GM12872 (cell line): ENCODE measurements around the gene NTM.

Experiments
- CTCF ChIP-seq: IDR thresholded peaks from 3 replicates; pipeline ENCODE4 v1.5.1; 2011; ENCODE audit warnings: low read depth, mild to moderate bottlenecking, low read length, moderate library complexity; ENCODE audit not compliant: insufficient read depth

Gene NTM

DNA sequence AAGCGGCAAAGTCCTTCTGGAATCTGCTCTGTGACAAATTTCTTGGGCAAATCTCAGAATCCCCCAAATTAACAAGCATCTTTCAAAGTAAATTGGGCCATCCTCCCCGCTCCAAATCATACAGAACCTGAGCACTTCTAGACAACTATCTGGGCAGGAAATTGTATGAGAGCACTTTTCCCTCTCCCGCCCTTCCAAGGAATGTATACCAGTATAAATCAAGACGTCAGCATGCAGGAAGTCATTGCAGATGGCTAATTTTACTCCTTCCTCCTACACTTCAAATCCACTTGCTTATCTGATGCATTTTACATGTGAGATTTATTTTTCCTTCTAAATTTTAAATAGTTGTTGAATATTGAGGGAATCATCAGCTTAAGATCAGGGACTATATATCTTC, 52.1 kb downstream of the NTM start:
- TF ChIP-seq CTCF: no peak

- TF ChIP-seq CTCF: no peak
These were observed 53.3 kb downstream of the NTM start for GRCh38 chr11:131423688-131424087.

DNA sequence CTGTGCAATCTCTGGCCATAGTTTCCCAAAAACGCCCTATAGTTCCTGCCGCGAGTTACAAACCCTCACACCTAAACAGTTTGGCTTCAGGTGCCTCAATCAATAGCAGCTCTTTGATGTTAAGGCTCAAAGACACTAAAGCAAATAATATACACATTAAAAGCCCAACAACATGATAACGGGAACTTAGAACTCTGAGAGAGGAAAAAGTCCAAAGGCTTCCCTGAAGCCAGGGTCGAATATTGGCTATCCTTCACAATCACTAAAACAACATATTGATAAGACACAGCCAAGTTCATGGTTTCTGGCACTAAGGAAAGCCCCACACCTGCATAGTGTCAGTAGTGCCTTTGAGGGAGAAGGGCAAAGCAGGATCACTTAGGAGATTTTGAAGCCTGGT, 54.9 kb downstream of the NTM start:
- TF ChIP-seq CTCF: no peak

- no peak for TF ChIP-seq CTCF
These were observed 58.4 kb downstream of the NTM start for GRCh38 chr11:131428853-131429252.

- TF ChIP-seq CTCF: no peak
These were observed 60.2 kb downstream of the NTM start for GRCh38 chr11:131430473-131431208.

DNA sequence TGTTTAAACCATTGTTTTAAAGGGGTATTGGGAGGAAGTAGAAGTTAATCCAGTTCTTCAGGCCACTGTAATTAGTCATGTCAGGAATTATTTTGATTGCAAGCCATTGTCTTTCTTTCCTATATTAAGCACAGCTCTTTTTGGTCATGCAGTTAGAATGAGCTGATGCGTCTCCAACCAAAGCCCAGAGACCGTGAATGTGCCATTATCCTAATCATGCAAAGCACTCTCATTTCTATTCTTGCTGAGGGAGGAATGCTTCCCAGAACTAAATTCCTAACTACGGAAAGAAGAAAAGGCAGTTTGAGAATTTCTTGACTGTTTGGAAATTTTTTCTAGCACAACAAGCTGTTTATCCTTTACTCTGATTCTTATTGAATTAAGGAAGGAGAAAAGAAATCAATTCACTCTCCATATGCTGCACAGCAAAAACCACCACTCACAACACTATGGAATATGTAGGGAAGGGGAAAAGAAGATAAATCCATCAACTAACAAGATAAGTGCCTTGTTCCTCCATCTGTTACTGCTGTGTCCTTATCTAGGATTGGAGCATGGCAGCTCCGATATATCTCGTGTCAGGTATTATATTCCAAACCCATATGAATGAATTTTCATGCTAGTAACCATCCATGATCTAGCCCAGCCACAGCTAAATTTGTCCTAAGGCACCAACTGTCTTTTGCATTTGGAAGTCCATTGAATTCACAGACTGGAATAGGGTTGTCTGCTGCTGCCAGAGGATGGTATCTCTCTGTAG, 70.8 kb downstream of the NTM start:
- no peak for TF ChIP-seq CTCF

- TF ChIP-seq CTCF: no peak
These were observed 76.3 kb downstream of the NTM start for GRCh38 chr11:131446590-131447275.
